GM12801 (cell line): ENCODE results near the gene ADSS1.

Source experiments
- CTCF ChIP-seq: IDR thresholded peaks from one replicate; pipeline ENCODE4 v1.5.1; 2011; ENCODE audit warnings: control low read depth; ENCODE audit not compliant: insufficient read length; ENCODE audit errors: extremely low read depth

ADSS1 gene

GRCh38 chr14:104770072-104770579 lies 46.1 kb downstream of the ADSS1 start:
- no peak for TF ChIP-seq CTCF

- TF ChIP-seq CTCF = no peak
These were observed 46.8 kb downstream of the ADSS1 start for GRCh38 chr14:104770851-104771272.

GRCh38 chr14:104771374-104771773 lies 47.3 kb downstream of the ADSS1 start:
- TF ChIP-seq CTCF = no peak

GRCh38 chr14:104771918-104772706 lies 48.1 kb downstream of the ADSS1 start:
- no peak for TF ChIP-seq CTCF

GRCh38 chr14:104772707-104773504 lies 48.9 kb downstream of the ADSS1 start:
- no peak for TF ChIP-seq CTCF

- TF ChIP-seq CTCF = no peak
These were observed 49.8 kb downstream of the ADSS1 start for GRCh38 chr14:104773505-104774452.
